Liver (tissue), 9 donors: ENCODE data around the gene AMIGO1. TPM values are rescaled to one million over a fixed set of nuclear protein-coding genes. Genes with fewer than 3 reads are reported as not detected.

ENCODE experiments used
- DNase-seq: peaks from one replicate; pipeline ENCODE4 v3.0.0-alpha.2; 2017; ENCODE audit warnings: low spot score
- H3K27ac ChIP-seq, 2 donors: one replicate each; pipeline ENCODE4 v1.7.0; 2013; ENCODE audit warnings: inconsistent platforms in 2 of 2, low read length in 2 of 2, control low read depth in 1 of 2, low read depth in 1 of 2, mild to moderate bottlenecking in 1 of 2
- H3K27me3 ChIP-seq, 4 donors: one replicate each; pipeline versions ENCODE4 v1.6.1 to v1.7.0; 2013; ENCODE audit warnings: low read length in 3 of 4, inconsistent platforms in 1 of 4, mild to moderate bottlenecking in 1 of 4, moderate library complexity in 1 of 4; ENCODE audit not compliant: control insufficient read depth in 4 of 4, insufficient read depth in 4 of 4
- H3K36me3 ChIP-seq, 4 donors: one replicate each; pipeline versions ENCODE4 v1.6.1 to v1.7.0; 2013; ENCODE audit warnings: low read length in 3 of 4, mild to moderate bottlenecking in 3 of 4, low read depth in 1 of 4, moderate library complexity in 1 of 4; ENCODE audit not compliant: control insufficient read depth in 4 of 4, insufficient read depth in 3 of 4
- H3K4me1 ChIP-seq, 4 donors: one replicate each; pipeline versions ENCODE4 v1.6.1 to v1.7.0; 2013; ENCODE audit warnings: low read length in 3 of 4, mild to moderate bottlenecking in 3 of 4, moderate library complexity in 1 of 4; ENCODE audit not compliant: control insufficient read depth in 4 of 4, insufficient read depth in 4 of 4
- H3K4me3 ChIP-seq, 3 donors: one replicate each; pipeline versions ENCODE4 v1.6.1 to v1.7.0; 2013; ENCODE audit warnings: low read length in 3 of 3, control low read depth in 1 of 3, low read depth in 1 of 3, mild to moderate bottlenecking in 1 of 3
- H3K9ac ChIP-seq, 2 donors: one replicate each; pipeline ENCODE4 v1.7.0; 2013; ENCODE audit warnings: low read length in 2 of 2, mild to moderate bottlenecking in 2 of 2, moderate library complexity in 2 of 2, control low read depth in 1 of 2, low read depth in 1 of 2
- H3K9me3 ChIP-seq, 4 donors: one replicate each; pipeline versions ENCODE4 v1.6.1 to v1.7.0; 2013; ENCODE audit warnings: low read length in 3 of 4; ENCODE audit not compliant: control insufficient read depth in 4 of 4
- CTCF ChIP-seq: fragments of 150-350 bp; IDR thresholded peaks from 2 replicates; pipeline ENCODE4 v1.5.1; 2017; ENCODE audit warnings: improper control_type of control experiment, low read depth, low read length; ENCODE audit not compliant: missing input control
- EGR1 ChIP-seq, 2 donors: IDR thresholded peaks; 2 replicates each; pipeline ENCODE4 v1.6.1; 2016 to 2018; ENCODE audit warnings: antibody characterized with exemption in 2 of 2, low read depth in 2 of 2
- FOXA1 ChIP-seq: IDR thresholded peaks from 2 replicates; pipeline ENCODE4 v1.6.1; 2016; ENCODE audit warnings: antibody characterized with exemption
- FOXA2 ChIP-seq: IDR thresholded peaks from 2 replicates; pipeline ENCODE4 v1.6.1; 2016; ENCODE audit warnings: antibody characterized with exemption
- GABPA ChIP-seq, 2 donors: IDR thresholded peaks in 1 of 2; conservative IDR thresholded peaks in 1 of 2; 2 replicates each; pipeline ENCODE4 v1.6.1; 2016; ENCODE audit warnings: antibody characterized with exemption in 2 of 2, mild to moderate bottlenecking in 1 of 2, moderate library complexity in 1 of 2
- HNF4A ChIP-seq, 2 donors: conservative IDR thresholded peaks; 2 replicates each; pipeline ENCODE4 v1.6.1; 2016; ENCODE audit warnings: antibody characterized with exemption in 2 of 2, mild to moderate bottlenecking in 2 of 2
- HNF4G ChIP-seq: IDR thresholded peaks from 2 replicates; pipeline ENCODE4 v1.6.1; 2016; ENCODE audit warnings: antibody characterized with exemption
- JUND ChIP-seq, 2 donors: IDR thresholded peaks; 2 replicates each; pipeline ENCODE4 v1.6.1; 2016; ENCODE audit warnings: antibody characterized with exemption in 2 of 2
- NR2F2 ChIP-seq: IDR thresholded peaks from 2 replicates; pipeline ENCODE4 v1.6.1; 2016; ENCODE audit warnings: antibody characterized with exemption
- RAD21 ChIP-seq, 2 donors: IDR thresholded peaks; 2 replicates each; pipeline ENCODE4 v1.6.1; 2016; ENCODE audit warnings: antibody characterized with exemption in 2 of 2, mild to moderate bottlenecking in 2 of 2
- RXRA ChIP-seq, 2 donors: IDR thresholded peaks; 2 replicates each; pipeline ENCODE4 v1.6.1; 2017 to 2018; ENCODE audit warnings: antibody characterized with exemption in 2 of 2, mild to moderate bottlenecking in 1 of 2
- SP1 ChIP-seq: IDR thresholded peaks from 2 replicates; pipeline ENCODE4 v1.6.1; 2018; ENCODE audit warnings: antibody characterized with exemption, mild to moderate bottlenecking
- TAF1 ChIP-seq: conservative IDR thresholded peaks from 2 replicates; pipeline ENCODE4 v1.6.1; 2016; ENCODE audit warnings: antibody characterized with exemption, mild to moderate bottlenecking
- YY1 ChIP-seq: IDR thresholded peaks from 2 replicates; pipeline ENCODE4 v1.6.1; 2016; ENCODE audit warnings: antibody characterized with exemption, mild to moderate bottlenecking
- ZBTB33 ChIP-seq: IDR thresholded peaks from 2 replicates; pipeline ENCODE4 v1.6.1; 2016; ENCODE audit warnings: antibody characterized with exemption
- WGBS: extraction: QIAGEN DNeasy Blood & Tissue Kit; methylation state at CpG from one replicate; pipeline ENCODE4 v1.1.7; 2013; 5-methylcytosine and 5-hydroxymethylcytosine counted together
- polyA plus RNA-seq, 2 donors: library from polyadenylated mRNA; stranded (reverse) in 1 of 2; unstranded in 1 of 2; fragments of 200-250 nt in 1 of 2; fragments of >200 nt in 1 of 2; fragmentation: Nextera tagmentation in 1 of 2; extraction: Ambion mirVana in 1 of 2; gene quantifications; one replicate each; pipeline versions ENCODE4 v1.2.1 to v1.2.3, GENCODE V29; 2013 to 2015
- total RNA-seq, 2 donors: library from RNA; depleted of rRNA; stranded (reverse); fragments of >200 nt; gene quantifications; one replicate each; pipeline ENCODE4 v1.2.3, GENCODE V29; 2014
- TF ChIP-seq, protein P1 (sequence below): IDR thresholded peaks from 2 replicates; pipeline ENCODE4 v1.6.1; 2016; ENCODE audit warnings: antibody characterized with exemption
- TF ChIP-seq, protein P2 (sequence below): IDR thresholded peaks from 2 replicates; pipeline ENCODE4 v1.6.1; 2016; ENCODE audit warnings: antibody characterized with exemption
- donor health status: healthy.
- donor health status: healthy.
- donor health status: healthy.
- donor health status: healthy.
- donor health status: healthy.

AMIGO1 gene
- total and polyA plus RNA-seq, 4 donors = 0.75 to 4.6 (median 1.9) TPM

DNA sequence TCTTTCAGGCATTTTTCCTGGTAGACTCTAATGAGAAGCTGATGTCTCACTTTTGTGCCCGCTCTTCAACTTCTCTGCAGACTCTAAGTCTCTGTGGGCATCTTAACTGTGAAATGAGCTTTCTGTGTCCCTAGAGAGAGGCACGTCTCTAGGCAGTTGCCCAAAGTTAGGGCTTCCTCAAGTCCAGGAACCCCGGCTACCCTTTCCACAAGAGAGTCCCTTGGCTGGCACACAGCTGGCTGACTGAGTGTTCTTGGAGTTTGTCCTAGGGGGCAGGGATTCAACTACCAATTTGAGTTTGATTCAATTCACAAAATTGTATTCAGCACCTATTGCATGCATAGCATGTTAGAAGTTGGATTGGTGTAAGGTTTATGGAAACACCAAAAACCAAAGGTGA, 31.6 kb upstream of the AMIGO1 start:
- no peak for DNase-seq
- no peak overlapping the region for H3K27ac ChIP-seq
- no peaks in the 10 kb centered on the region for H3K27me3 ChIP-seq
- no peak for TF ChIP-seq NR2F2
- TF ChIP-seq SP1 = no peak
- no peaks in the 10 kb centered on the region for H3K9me3 ChIP-seq
- 63% methylated on average over 3 of the region's 3 CpGs for WGBS
- H3K4me3 ChIP-seq = no peak overlapping the region
- no peaks in the 10 kb centered on the region for H3K36me3 ChIP-seq
- no peak overlapping the region for H3K9ac ChIP-seq
- peaks cover 0 to 12% (median 10%) of the 10 kb centered on the region in 4 donors for H3K4me1 ChIP-seq

- DNase-seq = no peak
- no peak within 1 kb of the TSS for H3K9ac ChIP-seq
- 75% methylated on average over 7 of the region's 7 CpGs for WGBS
These were observed 30.1 kb upstream of the AMIGO1 start, which contains the start of gene GPR61 for GRCh38 chr1:109539676-109540075. GPR61 (plus strand) TSS chr1:109539872; CDS start chr1:109543023, 3,151 bp downstream.

DNA sequence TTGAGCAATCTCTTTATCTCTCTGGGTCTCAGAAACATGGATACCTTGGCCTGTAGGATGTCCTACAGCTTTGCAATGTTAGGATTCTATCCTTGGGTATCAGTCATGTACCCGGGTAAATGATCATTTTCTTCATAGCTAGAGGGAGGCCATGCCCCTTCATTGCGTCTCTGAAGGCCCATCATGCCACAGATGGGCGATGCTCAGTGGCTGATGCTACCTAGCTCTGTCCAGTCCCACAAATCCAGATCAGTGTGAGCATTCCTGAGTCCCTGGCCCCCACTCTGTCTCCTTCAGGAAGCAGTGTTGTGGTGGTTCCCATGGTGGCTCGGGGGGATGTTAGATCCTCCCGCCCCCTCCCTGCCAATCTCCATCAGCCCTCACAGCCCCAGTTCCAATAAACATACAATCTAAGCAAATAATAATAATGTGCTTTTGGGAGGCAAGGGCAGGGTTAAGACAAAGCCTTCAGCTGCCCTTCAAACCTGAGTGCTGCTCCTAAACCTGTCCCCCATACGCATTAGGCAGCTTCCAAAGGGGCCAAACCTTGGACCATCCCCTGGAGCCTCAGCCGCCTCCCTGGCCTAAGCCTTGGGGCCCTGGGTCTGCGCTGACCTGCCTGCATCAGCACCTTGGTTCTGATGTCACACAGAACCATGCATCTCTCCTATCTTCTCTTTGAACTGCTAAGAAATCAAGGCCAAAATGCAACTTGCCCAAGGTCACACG, 29.5 kb upstream of the AMIGO1 start:
- no peaks in the 10 kb centered on the region for H3K9me3 ChIP-seq
- no peak overlapping the region for H3K4me3 ChIP-seq
- no peaks in the 10 kb centered on the region for H3K27me3 ChIP-seq
- H3K4me1 ChIP-seq = no peaks in the 10 kb centered on the region
- H3K27ac ChIP-seq = no peak overlapping the region
- DNase-seq = no peak
- WGBS = 94% methylated on average over 9 of the region's 9 CpGs
- H3K36me3 ChIP-seq = no peaks in the 10 kb centered on the region
- no peak overlapping the region for H3K9ac ChIP-seq
- TF ChIP-seq ZBTB33 (no peak), HNF4A (conservative IDR thresholded peaks at IDR 0.05) (no peak), FOXA2 (no peak), NR2F2 (no peak), GABPA (IDR thresholded peaks at IDR 0.05 in 1 of 2, conservative IDR thresholded peaks at IDR 0.05 in 1 of 2) (no peak), TAF1 (no peak), JUND (IDR thresholded peaks at IDR 0.05) (no peak), RXRA (IDR thresholded peaks at IDR 0.05) (no peak), FOXA1 (no peak), SP1 (no peak), HNF4G (no peak), EGR1 (IDR thresholded peaks at IDR 0.05; ENCODE audit: low read depth in 2 of 2) (no peak), RAD21 (IDR thresholded peaks at IDR 0.05) (no peak), CTCF (no peak)
- TF ChIP-seq, protein P1, sequence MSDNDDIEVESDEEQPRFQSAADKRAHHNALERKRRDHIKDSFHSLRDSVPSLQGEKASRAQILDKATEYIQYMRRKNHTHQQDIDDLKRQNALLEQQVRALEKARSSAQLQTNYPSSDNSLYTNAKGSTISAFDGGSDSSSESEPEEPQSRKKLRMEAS = no peak
- TF ChIP-seq, protein P2, sequence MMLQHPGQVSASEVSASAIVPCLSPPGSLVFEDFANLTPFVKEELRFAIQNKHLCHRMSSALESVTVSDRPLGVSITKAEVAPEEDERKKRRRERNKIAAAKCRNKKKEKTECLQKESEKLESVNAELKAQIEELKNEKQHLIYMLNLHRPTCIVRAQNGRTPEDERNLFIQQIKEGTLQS = no peak

More at GRCh38 chr1:109539676-109540075, 30.1 kb upstream of the AMIGO1 start, which contains the start of gene GPR61:
- no peaks in the 10 kb centered on the region for H3K27me3 ChIP-seq
- TF ChIP-seq YY1 (no peak), JUND (IDR thresholded peaks at IDR 0.05) (no peak), CTCF (no peak), EGR1 (IDR thresholded peaks at IDR 0.05; ENCODE audit: low read depth in 2 of 2) (no peak), SP1 (no peak)
- TF ChIP-seq, protein P1 = no peak
- H3K4me3 ChIP-seq = no peak within 1 kb of the TSS
- no peaks in the 10 kb centered on the region for H3K36me3 ChIP-seq
- H3K9me3 ChIP-seq = no peaks in the 10 kb centered on the region
- H3K27ac ChIP-seq = no peak within 1 kb of the TSS
- H3K4me1 ChIP-seq = peaks cover 0 to 6% (median 4%) of the 10 kb centered on the region in 4 donors
